Hepatocyte (in vitro differentiated cells): ENCODE measurements around the gene SHCBP1L.

Source experiments
- CTCF ChIP-seq: fragments of 200-600 bp; sonication (generic); IDR thresholded peaks from 2 replicates; pipeline ENCODE4 v1.5.1; 2016; ENCODE audit warnings: antibody characterized with exemption, mild to moderate bottlenecking; ENCODE audit not compliant: poor library complexity
- EZH2 ChIP-seq: fragments of 200-600 bp; sonication (generic); IDR thresholded peaks from 2 replicates; pipeline ENCODE4 v1.6.1; 2016; ENCODE audit warnings: antibody characterized with exemption, mild to moderate bottlenecking, borderline replicate concordance

GRCh38 chr1:182939413-182939812 is 13.6 kb downstream of the SHCBP1L start:
- TF ChIP-seq CTCF (no peak), EZH2 (no peak)
